Activated CD4-positive, alpha-beta T cell treated with anti-CD3 and anti-CD28 coated beads, Interleukin-2, Interleukin-4, amounts not matched to agents 100 ng/mL and 50 ng/mL, durations not matched to agents 16 hours and 8 hours (primary cell): ENCODE measurements around the gene NHLRC4.
A peak's percentile ranks its signal among the peaks of the same experiment; 100 is the strongest.
"Not testable (repeated sequence)": the region's sequence is repeated elsewhere in the genome, so short reads cannot be mapped to it uniquely, and the experiment has no call there.

Source experiments
- DNase-seq: peaks from one replicate; pipeline ENCODE4 v3.0.0-alpha.2; 2020; ENCODE audit warnings: low spot score

Gene NHLRC4

DNA sequence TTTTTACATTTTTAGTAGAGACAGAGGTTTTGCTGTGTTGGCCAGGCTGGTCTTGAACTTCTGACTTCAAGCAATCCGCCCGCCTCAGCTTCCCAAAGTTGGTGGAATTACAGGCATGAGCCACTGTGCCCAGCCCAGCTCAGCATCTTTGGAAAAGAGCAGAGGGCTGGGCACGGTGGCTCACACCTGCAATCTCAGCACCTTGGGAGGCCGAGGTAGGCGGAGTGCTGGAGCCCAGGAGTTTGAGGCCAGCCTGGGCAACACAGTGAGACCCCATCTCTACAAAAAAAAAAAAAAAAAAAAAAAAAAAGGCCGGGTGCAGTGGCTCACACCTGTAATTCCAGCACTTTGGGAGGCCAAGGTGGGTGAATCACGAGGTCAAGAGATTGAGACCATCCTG lies 30.9 kb downstream of the NHLRC4 start:
- not testable (repeated sequence) for DNase-seq

DNA sequence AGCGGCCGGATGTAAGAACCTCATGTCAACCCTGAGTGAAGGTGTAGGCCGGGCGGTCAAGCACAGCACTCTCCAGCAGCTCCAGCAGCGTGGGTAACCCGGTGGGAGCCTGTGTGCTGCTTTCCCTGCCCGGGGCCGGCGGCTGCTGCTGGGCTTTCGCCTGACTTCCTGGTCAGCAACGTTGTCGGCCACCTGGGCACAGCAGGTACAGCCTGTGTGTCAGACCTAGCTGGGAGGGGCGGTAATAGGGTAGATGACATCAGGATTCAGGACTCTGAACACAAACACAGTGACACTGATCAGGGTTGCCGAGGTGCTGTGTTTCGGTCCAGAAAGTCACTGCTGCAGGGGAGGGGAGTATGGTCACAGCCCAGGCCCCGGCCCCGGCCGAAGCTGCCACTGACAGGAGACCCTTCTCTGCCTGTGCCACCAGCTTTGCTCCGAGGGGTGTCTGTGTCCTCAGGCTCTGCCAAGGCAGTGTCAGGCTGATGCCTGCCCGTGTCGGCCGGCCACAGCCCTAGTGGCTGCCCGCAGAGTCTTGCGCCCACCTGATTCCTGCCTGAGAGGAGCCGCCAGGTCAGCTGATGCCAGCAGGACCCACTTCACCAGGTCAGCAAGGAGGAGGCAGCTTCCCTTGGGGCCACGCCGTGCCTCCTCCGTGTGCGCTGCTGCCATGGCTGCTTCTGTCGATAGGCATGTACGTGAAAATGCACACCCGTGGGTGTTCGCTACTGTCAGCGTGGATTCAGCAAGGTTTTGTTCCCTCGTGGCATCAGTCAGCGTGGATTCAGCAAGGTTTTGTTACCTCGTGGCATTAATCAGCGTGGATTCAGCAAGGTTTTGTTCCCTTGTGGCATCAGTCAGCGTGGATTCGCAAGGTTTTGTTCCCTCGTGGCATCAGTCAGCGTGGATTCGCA lies 32.3 kb downstream of the NHLRC4 start:
- DNase-seq = no peak

DNA sequence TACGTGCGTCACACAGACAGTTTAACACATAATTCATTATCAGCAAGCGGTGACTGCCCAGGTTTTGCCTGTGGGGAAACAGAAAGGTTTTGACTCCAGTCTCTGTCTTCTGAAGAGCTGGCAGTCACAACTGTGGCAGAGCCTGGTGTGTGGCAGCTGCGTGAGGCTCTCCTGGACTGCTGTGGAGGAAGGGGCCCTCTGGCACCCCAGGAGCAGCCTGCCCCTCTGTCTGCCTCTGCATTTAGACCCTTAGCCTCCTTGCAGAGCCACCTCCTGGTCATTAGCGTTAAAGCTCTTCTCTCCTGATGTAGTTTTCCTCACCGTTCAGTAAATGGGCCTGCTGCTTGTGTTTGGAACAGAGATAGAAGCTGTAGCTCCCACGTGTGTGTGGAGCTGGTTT lies 34.0 kb downstream of the NHLRC4 start:
- no peak for DNase-seq

DNA sequence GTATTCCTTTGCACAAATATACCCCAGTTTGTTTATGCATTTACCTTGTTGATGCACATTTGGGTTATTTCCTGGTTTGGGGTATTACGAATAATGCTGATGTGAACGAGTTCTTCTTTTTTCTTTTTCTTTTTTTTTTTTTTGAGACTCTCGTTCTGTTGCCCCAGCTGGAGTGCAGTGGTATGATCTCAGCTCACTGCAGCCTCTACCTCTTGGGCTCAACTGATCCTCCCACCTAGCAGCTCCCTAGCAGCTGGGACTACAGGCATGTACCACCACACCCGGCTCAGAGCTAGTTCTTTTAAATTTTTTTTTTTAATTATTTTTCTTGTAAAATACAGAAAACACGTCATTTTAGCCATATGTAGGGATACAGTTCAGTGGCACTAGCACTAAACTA lies 37.1 kb downstream of the NHLRC4 start:
- DNase-seq = no peak

DNA sequence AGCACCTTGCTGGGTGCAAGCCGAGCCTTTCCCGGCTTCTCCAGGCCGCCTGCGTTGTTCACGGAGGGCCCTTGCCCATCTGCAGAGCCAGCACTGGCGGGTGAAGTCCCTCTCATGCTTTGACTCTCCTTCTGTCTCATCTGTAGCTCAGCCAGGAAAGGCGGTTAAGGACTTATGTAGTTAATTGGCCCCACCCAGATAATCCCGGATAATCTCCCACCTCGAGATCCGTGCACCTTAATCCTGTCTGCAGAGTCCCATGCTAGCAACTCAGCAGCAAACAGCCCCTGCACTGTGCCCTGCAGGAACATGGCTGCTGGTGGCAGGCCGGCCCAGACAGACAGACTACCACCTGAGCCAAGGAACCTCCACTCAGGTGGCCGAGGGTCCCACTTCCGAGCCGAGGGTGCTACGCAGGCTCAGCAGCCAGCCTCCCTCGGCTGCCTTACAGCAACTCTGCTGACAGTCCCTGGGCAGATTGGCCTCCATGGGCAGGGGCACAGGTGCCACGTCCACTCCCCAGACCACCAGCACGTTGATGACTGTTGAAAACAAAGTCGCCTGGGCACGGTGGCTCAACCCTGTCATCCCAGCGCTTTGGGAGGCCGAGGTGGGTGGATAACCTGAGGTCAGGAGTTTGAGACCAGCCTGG lies 40.0 kb downstream of the NHLRC4 start:
- DNase-seq = no peak

DNA sequence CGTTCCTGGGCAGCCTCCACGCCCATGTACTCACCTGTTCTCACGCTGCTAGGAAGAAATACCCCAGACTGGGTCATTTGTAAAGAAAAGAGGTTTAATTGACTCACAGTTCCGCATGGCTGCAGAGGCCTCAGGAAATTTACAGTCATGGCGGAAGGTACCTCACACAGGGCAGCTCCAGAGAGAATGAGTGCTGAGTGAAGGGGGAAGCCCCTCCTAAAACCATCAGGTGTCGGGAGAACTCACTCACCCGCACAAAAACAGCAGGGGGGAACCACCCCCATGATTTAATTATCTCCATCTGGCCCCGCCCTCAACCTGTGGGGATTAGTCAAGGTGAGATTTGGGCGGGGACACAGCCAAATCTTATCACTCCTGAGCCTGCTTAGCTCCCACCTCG lies 41.2 kb downstream of the NHLRC4 start:
- no peak for DNase-seq

DNA sequence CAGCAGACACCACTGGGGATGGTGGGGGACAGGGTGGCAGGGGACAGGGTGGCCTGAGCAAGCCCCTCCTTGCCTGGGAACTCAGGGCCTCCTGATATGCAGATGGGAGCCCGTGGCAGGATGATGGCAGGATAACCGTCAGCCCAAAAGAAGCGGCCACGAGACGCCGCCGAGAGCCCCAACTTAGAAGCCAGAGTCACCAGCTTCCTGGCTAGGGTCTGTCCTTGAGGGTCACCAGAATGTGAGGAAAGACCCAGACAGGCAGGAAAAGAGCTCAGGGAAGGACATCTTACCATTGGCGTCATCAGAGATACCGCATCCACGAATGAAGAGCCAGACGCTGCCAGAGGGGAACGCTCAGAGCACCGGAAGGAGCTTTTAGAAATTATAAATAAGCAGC lies 42.5 kb downstream of the NHLRC4 start:
- DNase-seq = no peak

DNA sequence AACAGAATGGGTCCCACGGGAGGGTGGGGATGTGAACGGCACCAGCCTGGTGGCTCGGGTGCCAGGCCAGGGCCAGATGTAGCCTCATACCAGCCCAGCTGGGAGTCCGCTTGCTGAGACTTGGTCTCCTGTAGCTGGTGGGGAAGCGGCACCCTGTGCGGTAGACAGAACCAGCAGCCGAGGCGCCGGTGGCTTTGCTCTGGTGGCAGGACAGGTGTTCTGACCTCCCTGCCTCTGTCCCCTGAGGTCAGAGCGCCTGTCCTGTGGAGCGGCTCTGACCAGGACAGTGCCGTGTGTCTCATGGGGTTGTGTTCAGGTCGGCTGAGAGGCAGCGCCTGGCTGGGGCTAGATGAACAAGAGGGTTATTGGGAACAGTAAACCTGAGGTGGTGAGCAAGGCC lies 43.2 kb downstream of the NHLRC4 start:
- DNase-seq = no peak

DNA sequence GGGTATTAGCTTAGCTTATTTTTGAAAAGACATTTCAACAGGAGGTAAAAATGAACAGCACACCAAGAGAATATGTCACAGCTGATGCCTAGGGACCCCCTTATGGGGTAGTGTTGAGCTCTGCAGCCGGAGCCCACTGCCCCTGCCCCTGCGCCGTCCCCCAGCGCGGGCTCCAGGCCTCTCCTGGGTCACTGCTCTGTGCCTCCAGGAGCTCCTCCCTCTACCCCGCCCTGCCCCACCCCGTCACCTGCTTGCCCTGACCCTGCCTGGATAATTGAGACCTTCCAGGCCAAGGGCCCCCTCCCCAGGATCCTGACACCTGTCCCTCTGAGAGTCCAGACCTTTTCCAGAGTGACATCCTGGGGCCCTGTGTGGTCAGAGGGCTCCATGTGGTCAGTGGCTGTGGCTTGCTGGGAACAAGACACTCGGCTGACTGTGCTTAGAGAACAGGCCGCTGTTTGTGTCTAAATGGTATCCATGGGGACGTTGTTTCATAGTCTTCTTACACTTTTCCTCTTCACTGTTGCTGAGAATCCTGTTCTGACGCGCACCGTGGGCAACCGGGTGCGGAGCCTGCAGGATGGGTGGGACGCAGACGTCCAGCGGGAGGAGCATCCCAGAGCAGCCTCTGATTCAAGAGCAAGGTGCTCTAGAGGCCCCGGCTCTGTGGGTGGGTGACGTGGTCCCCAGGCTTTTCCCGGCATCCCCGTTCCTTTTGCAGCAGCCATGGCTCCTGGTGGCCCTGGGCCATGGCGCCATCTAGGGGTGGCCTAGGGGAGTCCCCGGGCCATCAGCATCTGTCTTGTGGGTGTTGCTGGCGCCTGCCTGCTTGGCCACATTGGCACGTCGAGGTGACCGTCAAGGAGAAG lies 43.9 kb downstream of the NHLRC4 start:
- peak; percentile 31 for DNase-seq

DNA sequence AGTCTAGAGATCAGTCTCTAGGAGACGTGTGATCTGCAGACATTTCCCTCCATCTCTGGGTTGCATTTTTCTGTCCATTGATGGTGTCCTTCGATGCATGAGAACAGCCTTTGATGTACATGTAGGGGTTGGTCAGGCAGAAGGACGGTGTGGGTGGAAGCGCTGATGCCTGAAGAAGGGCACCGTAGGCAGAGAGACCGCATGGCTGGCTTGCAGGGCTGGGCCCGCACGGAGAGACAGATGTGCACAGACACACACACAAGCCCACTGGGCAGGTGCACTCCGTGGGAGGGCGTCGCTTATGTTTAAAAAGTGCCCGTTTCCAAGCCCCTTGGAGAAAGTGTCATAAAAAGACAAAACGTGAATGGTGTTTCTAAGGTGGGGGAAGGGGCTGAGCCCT lies 48.3 kb downstream of the NHLRC4 start:
- no peak for DNase-seq

DNA sequence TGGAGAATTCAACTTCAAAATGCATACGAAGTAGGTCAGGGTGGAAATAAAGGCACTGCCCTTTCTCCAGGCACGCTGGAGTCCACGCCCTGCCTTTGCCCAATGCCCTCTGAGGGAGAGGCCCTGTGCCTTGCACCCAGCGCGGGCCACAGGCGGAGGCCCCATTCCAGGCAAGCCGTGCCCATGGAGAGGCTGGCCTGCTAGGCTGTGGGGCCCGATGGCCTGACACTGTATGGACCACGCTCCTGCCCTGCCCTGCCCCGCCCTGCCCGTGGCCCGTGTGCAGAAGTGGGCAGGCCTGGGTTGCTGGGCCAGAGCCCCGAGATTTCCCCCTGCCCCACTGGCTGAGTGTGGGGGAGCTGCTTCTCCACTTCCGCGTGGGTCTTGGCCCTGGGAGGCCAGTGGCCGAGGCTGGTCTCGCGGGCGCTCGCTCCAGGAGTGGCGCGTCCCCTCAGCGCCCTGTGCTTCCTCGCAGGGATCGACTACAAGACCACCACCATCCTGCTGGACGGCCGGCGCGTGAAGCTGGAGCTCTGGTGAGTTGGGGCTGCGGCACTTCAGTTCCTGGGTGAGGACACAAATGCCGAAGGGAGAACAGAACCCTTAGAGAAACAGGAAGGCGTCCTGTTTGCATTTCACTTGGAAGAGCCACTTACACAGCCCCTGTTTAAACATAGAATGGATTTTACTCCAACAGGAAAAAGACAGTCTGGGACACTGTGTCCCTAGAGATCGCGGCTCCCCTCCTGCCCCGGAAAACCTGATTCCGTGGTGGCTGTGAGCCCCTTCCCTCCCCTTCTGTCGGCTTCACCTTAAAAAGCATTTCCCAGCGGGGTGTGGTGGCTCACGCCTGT lies 50.2 kb downstream of the NHLRC4 start:
- no peak for DNase-seq

DNA sequence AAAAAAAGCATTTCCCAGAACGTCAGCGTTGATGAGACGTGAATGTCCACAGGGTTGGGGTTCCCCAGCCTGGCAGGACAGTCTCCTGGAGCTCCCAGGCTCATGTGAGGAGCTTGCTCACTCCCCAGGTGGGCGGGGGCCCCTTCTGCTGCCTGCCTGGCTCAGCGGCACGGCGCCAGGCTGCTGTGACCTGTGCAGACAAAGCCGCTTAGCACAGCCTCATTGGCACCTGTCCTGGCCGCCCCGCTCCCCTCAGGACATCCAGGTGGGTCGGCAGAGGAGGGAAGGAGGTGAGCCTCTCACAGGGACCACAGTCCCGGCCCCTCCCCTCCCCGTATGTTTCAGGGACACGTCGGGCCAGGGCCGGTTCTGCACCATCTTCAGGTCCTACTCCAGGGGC lies 51.0 kb downstream of the NHLRC4 start:
- DNase-seq = no peak
